ENCODE results near the gene PITRM1.

Gene PITRM1

GRCh38 chr10:3091921-3092320 lies 80.7 kb downstream of the PITRM1 start:
- H3K23ac ChIP-seq (ENCODE audit: low read length in 2 of 2), result no peak overlapping the region
- no peaks in the 10 kb centered on the region for H3K9me3 ChIP-seq (ENCODE audit: control insufficient read depth, low read length)
- H3K4me2 ChIP-seq (ENCODE audit: low read length, poor library complexity, severe bottlenecking), result no peak overlapping the region
- H2BK15ac ChIP-seq (ENCODE audit: low read depth, poor library complexity, severe bottlenecking), result peak overlapping the region; percentile 87
- 95% methylated on average over 4 of the region's 5 CpGs for WGBS
- H3K4me3 ChIP-seq (ENCODE audit: insufficient read depth in 1 of 2, low read depth in 1 of 2, low read length in 2 of 2), result no peak overlapping the region
- H2BK120ac ChIP-seq (ENCODE audit: low read depth, low read length), result no peak overlapping the region
- H3K36me3 ChIP-seq (ENCODE audit: control insufficient read depth in 1 of 2, insufficient read depth in 2 of 2, low read depth in 1 of 2, low read length in 2 of 2), result peaks cover 0 to 8% of the 10 kb centered on the region in 2 experiments
- peak overlapping the region; percentile 93 for H3K27ac ChIP-seq (ENCODE audit: low read length, poor library complexity, severe bottlenecking)
- peak overlapping the region; percentile 6 to 27 for H2BK12ac ChIP-seq (ENCODE audit: low read length in 2 of 2)
- no peak overlapping the region for H3K4ac ChIP-seq (ENCODE audit: low read depth in 1 of 2, low read length in 2 of 2)
- H2AFZ ChIP-seq (ENCODE audit: low read depth, low read length), result no peak overlapping the region
- no peak overlapping the region for H3K14ac ChIP-seq (ENCODE audit: low read length in 2 of 2)
- H3K4me1 ChIP-seq (ENCODE audit: control insufficient read depth, insufficient read depth, low read depth, low read length), result peaks cover 41% of the 10 kb centered on the region
- H4K91ac ChIP-seq (ENCODE audit: low read length), result peak overlapping the region; percentile 3
- DNase-seq, result no peak
- peak overlapping the region; percentile 31 for H2AK5ac ChIP-seq (ENCODE audit: low read length, severe bottlenecking)
- peak overlapping the region in 1 of 2 experiments; percentile 55 for H3K18ac ChIP-seq (ENCODE audit: low read depth in 1 of 2, low read length in 2 of 2)
- H2BK5ac ChIP-seq (ENCODE audit: low read depth, low read length, poor library complexity, severe bottlenecking), result no peak overlapping the region
- H3K79me1 ChIP-seq (replicated peaks; ENCODE audit: low read length, poor library complexity, severe bottlenecking), result peaks cover 7% of the 10 kb centered on the region
- H3K27me3 ChIP-seq (ENCODE audit: control insufficient read depth in 1 of 2, insufficient read depth in 1 of 2, low read length in 2 of 2), result no peaks in the 10 kb centered on the region
- peak overlapping the region; percentile 37 for H3K9ac ChIP-seq (ENCODE audit: low read length)
- H4K8ac ChIP-seq (ENCODE audit: low read length), result no peak overlapping the region

- Histone ChIP-seq H2BK5ac (ENCODE audit: low read depth, low read length, poor library complexity, severe bottlenecking) (no peak overlapping the region), H3K9me3 (ENCODE audit: control insufficient read depth, low read length) (no peaks in the 10 kb centered on the region), H3K23ac (ENCODE audit: low read length in 2 of 2) (no peak overlapping the region), H3K79me1 (replicated peaks; ENCODE audit: low read length, poor library complexity, severe bottlenecking) (peaks cover 11% of the 10 kb centered on the region), H3K18ac (ENCODE audit: low read depth in 1 of 2, low read length in 2 of 2) (peak overlapping the region; percentile 34 to 54), H2BK15ac (ENCODE audit: low read depth, poor library complexity, severe bottlenecking) (no peak overlapping the region), H3K36me3 (ENCODE audit: control insufficient read depth in 1 of 2, insufficient read depth in 2 of 2, low read depth in 1 of 2, low read length in 2 of 2) (peaks cover 3 to 13% of the 10 kb centered on the region in 2 experiments), H2BK120ac (ENCODE audit: low read depth, low read length) (no peak overlapping the region), H3K9ac (ENCODE audit: low read length) (peak overlapping the region; percentile 37), H3K4ac (ENCODE audit: low read depth in 1 of 2, low read length in 2 of 2) (no peak overlapping the region), H4K91ac (ENCODE audit: low read length) (no peak overlapping the region), H3K27ac (ENCODE audit: low read length, poor library complexity, severe bottlenecking) (peak overlapping the region; percentile 93), H2BK12ac (ENCODE audit: low read length in 2 of 2) (no peak overlapping the region), H3K4me2 (ENCODE audit: low read length, poor library complexity, severe bottlenecking) (peak overlapping the region; percentile 38), H3K27me3 (ENCODE audit: control insufficient read depth in 1 of 2, insufficient read depth in 1 of 2, low read length in 2 of 2) (no peaks in the 10 kb centered on the region), H2AK5ac (ENCODE audit: low read length, severe bottlenecking) (peak overlapping the region; percentile 83), H3K14ac (ENCODE audit: low read length in 2 of 2) (no peak overlapping the region), H4K8ac (ENCODE audit: low read length) (peak overlapping the region; percentile 13), H3K4me1 (ENCODE audit: control insufficient read depth, insufficient read depth, low read depth, low read length) (peaks cover 42% of the 10 kb centered on the region), H2AFZ (ENCODE audit: low read depth, low read length) (no peak overlapping the region), H3K4me3 (ENCODE audit: insufficient read depth in 1 of 2, low read depth in 1 of 2, low read length in 2 of 2) (peak overlapping the region in 1 of 2 experiments; percentile 15)
- 55% methylated on average over 15 of the region's 17 CpGs for WGBS
- DNase-seq, result peak; percentile 64
Observed at GRCh38 chr10:3090914-3091787, 81.4 kb downstream of the PITRM1 start.

- H3K9me3 ChIP-seq (ENCODE audit: control insufficient read depth, low read length), result no peaks in the 10 kb centered on the region
- H3K18ac ChIP-seq (ENCODE audit: low read depth in 1 of 2, low read length in 2 of 2), result peak overlapping the region in 1 of 2 experiments; percentile 63
- H3K4me3 ChIP-seq (ENCODE audit: insufficient read depth in 1 of 2, low read depth in 1 of 2, low read length in 2 of 2), result no peak overlapping the region
- H2BK120ac ChIP-seq (ENCODE audit: low read depth, low read length), result no peak overlapping the region
- no peak overlapping the region for H3K4me2 ChIP-seq (ENCODE audit: low read length, poor library complexity, severe bottlenecking)
- no peak overlapping the region for H2AFZ ChIP-seq (ENCODE audit: low read depth, low read length)
- H3K4me1 ChIP-seq (ENCODE audit: control insufficient read depth, insufficient read depth, low read depth, low read length), result peaks cover 40% of the 10 kb centered on the region
- H4K8ac ChIP-seq (ENCODE audit: low read length), result peak overlapping the region; percentile 52
- no peak for DNase-seq
- H3K9ac ChIP-seq (ENCODE audit: low read length), result no peak overlapping the region
- no peaks in the 10 kb centered on the region for H3K27me3 ChIP-seq (ENCODE audit: control insufficient read depth in 1 of 2, insufficient read depth in 1 of 2, low read length in 2 of 2)
- no peak overlapping the region for H3K23ac ChIP-seq (ENCODE audit: low read length in 2 of 2)
- H3K27ac ChIP-seq (ENCODE audit: low read length, poor library complexity, severe bottlenecking), result peak overlapping the region; percentile 93
- no peak overlapping the region for H2BK5ac ChIP-seq (ENCODE audit: low read depth, low read length, poor library complexity, severe bottlenecking)
- H2BK12ac ChIP-seq (ENCODE audit: low read length in 2 of 2), result peak overlapping the region; percentile 14 to 84
- H3K79me1 ChIP-seq (replicated peaks; ENCODE audit: low read length, poor library complexity, severe bottlenecking), result peaks cover 11% of the 10 kb centered on the region
- H3K36me3 ChIP-seq (ENCODE audit: control insufficient read depth in 1 of 2, insufficient read depth in 2 of 2, low read depth in 1 of 2, low read length in 2 of 2), result peaks cover 3 to 16% of the 10 kb centered on the region in 2 experiments
- H2BK15ac ChIP-seq (ENCODE audit: low read depth, poor library complexity, severe bottlenecking), result no peak overlapping the region
- peak overlapping the region in 1 of 2 experiments; percentile 89 for H3K14ac ChIP-seq (ENCODE audit: low read length in 2 of 2)
- WGBS, result 97% methylated on average over 11 of the region's 12 CpGs
- H2AK5ac ChIP-seq (ENCODE audit: low read length, severe bottlenecking), result peak overlapping the region; percentile 85
- peak overlapping the region in 1 of 2 experiments; percentile 35 for H3K4ac ChIP-seq (ENCODE audit: low read depth in 1 of 2, low read length in 2 of 2)
- H4K91ac ChIP-seq (ENCODE audit: low read length), result peak overlapping the region; percentile 80
Observed at GRCh38 chr10:3090388-3090787, 82.2 kb downstream of the PITRM1 start.
